Measurements from ENCODE around the gene TOP3B. TPM values are rescaled to one million over a fixed set of nuclear protein-coding genes. Genes with fewer than 3 reads are reported as not detected.

The TOP3B gene
- total RNA-seq, 1 donor from 2014 or later: 27.9 TPM

- DNase-seq (ENCODE audit: low read depth) (peak; percentile 77), FAIRE-seq (no peak)
- Histone ChIP-seq H3K4me3 (ENCODE audit: low read depth, low read length) (no peak overlapping the region), H3K36me3 (ENCODE audit: control insufficient read depth, insufficient read depth, low read length) (no peaks in the 10 kb centered on the region), H3K27me3 (ENCODE audit: control insufficient read depth, insufficient read depth, low read length) (no peaks in the 10 kb centered on the region)
- TF ChIP-seq CTCF (IDR thresholded peaks at IDR 0.05; ENCODE audit: insufficient read depth, low read length, severe bottlenecking): no peak
These were observed 38.7 kb upstream of the TOP3B start for GRCh38 chr22:22021162-22021750.

GRCh38 chr22:22020425-22020852 is 37.9 kb upstream of the TOP3B start:
- no peak for TF ChIP-seq CTCF (IDR thresholded peaks at IDR 0.05; ENCODE audit: insufficient read depth, low read length, severe bottlenecking)
- Histone ChIP-seq H3K36me3 (ENCODE audit: control insufficient read depth, insufficient read depth, low read length) (no peaks in the 10 kb centered on the region), H3K4me3 (ENCODE audit: low read depth, low read length) (no peak overlapping the region), H3K27me3 (ENCODE audit: control insufficient read depth, insufficient read depth, low read length) (no peaks in the 10 kb centered on the region)
- FAIRE-seq: peak; percentile 58
- DNase-seq (ENCODE audit: low read depth): no peak

- Histone ChIP-seq H3K4me3 (ENCODE audit: low read depth, low read length) (no peak overlapping the region), H3K27me3 (ENCODE audit: control insufficient read depth, insufficient read depth, low read length) (no peaks in the 10 kb centered on the region), H3K36me3 (ENCODE audit: control insufficient read depth, insufficient read depth, low read length) (no peaks in the 10 kb centered on the region)
- DNase-seq (ENCODE audit: low read depth): peak; percentile 43
- FAIRE-seq: no peak
- no peak for TF ChIP-seq CTCF (IDR thresholded peaks at IDR 0.05; ENCODE audit: insufficient read depth, low read length, severe bottlenecking)
These were observed 37.3 kb upstream of the TOP3B start for GRCh38 chr22:22019659-22020424.

- no peak for TF ChIP-seq CTCF (IDR thresholded peaks at IDR 0.05; ENCODE audit: insufficient read depth, low read length, severe bottlenecking)
- no peak overlapping the region for H3K4me3 ChIP-seq (ENCODE audit: low read depth, low read length)
- DNase-seq (ENCODE audit: low read depth): no peak
- no peaks in the 10 kb centered on the region for H3K27me3 ChIP-seq (ENCODE audit: control insufficient read depth, insufficient read depth, low read length)
- no peak for FAIRE-seq
- H3K36me3 ChIP-seq (ENCODE audit: control insufficient read depth, insufficient read depth, low read length): no peaks in the 10 kb centered on the region
These were observed 36.5 kb upstream of the TOP3B start for GRCh38 chr22:22018825-22019658.

- TF ChIP-seq CTCF (IDR thresholded peaks at IDR 0.05; ENCODE audit: insufficient read depth, low read length, severe bottlenecking): no peak
- DNase-seq (ENCODE audit: low read depth): no peak
- no peak for FAIRE-seq
- Histone ChIP-seq H3K4me3 (ENCODE audit: low read depth, low read length) (no peak overlapping the region), H3K27me3 (ENCODE audit: control insufficient read depth, insufficient read depth, low read length) (peaks cover under 1% of the 10 kb centered on the region), H3K36me3 (ENCODE audit: control insufficient read depth, insufficient read depth, low read length) (no peaks in the 10 kb centered on the region)
These were observed 33.0 kb upstream of the TOP3B start for GRCh38 chr22:22015631-22016030.

All from bronchial epithelial cell (primary cell).